Ascending aorta (tissue), 2 donors: ENCODE measurements around the gene PCDHA5. TPM values are rescaled to one million over a fixed set of nuclear protein-coding genes. Genes with fewer than 3 reads are reported as not detected.
"Not testable (repeated sequence)": the region's sequence is repeated elsewhere in the genome, so short reads cannot be mapped to it uniquely, and the experiment has no call there.

Source experiments
- DNase-seq, 2 donors: peaks; one replicate each; pipeline ENCODE4 v3.0.0-alpha.2; 2019; ENCODE audit warnings: low spot score in 2 of 2
- H3K27ac ChIP-seq, 2 donors: fragments of 200-600 bp; sonication (generic); one replicate each; pipeline ENCODE4 v1.5.1; 2016 to 2017; ENCODE audit warnings: mild to moderate bottlenecking in 1 of 2
- H3K27me3 ChIP-seq: fragments of 200-600 bp; sonication (generic); one replicate; pipeline ENCODE4 v1.5.1; 2017
- H3K36me3 ChIP-seq, 2 donors: fragments of 200-600 bp; sonication (generic); one replicate each; pipeline ENCODE4 v1.5.1; 2016
- H3K4me1 ChIP-seq, 2 donors: fragments of 200-600 bp; sonication (generic); one replicate each; pipeline ENCODE4 v1.5.1; 2016 to 2017; ENCODE audit warnings: mild to moderate bottlenecking in 1 of 2
- H3K4me3 ChIP-seq, 2 donors: fragments of 200-600 bp; sonication (generic); one replicate each; pipeline ENCODE4 v1.5.1; 2016 to 2017; ENCODE audit warnings: mild to moderate bottlenecking in 1 of 2
- H3K9me3 ChIP-seq, 2 donors: fragments of 200-600 bp; sonication (generic); one replicate each; pipeline ENCODE4 v1.5.1; 2016
- intact Hi-C: fragments of 100-400 bp; cut with DNase I; formaldehyde crosslinking; loops from one replicate; pipeline ENCODE4 v1.15.1; 2023
- total RNA-seq: library from RNA; depleted of rRNA; stranded (reverse); fragments of >200 nt; gene quantifications from one replicate; pipeline ENCODE4 v1.1.0, GENCODE V29; 2016
- TF ChIP-seq, protein P1 (sequence below), 3 experiments: fragments of 200-600 bp in 2 of 3; fragments of 450-650 bp in 1 of 3; sonication (generic) in 2 of 3; IDR thresholded peaks; one replicate each; pipeline ENCODE4 v1.5.1; 2016 to 2019; ENCODE audit warnings: antibody characterized with exemption in 3 of 3, mild to moderate bottlenecking in 1 of 3, moderate library complexity in 1 of 3

PCDHA5 gene
- total RNA-seq, 1 donor from 2014 or later, result not detected

DNA sequence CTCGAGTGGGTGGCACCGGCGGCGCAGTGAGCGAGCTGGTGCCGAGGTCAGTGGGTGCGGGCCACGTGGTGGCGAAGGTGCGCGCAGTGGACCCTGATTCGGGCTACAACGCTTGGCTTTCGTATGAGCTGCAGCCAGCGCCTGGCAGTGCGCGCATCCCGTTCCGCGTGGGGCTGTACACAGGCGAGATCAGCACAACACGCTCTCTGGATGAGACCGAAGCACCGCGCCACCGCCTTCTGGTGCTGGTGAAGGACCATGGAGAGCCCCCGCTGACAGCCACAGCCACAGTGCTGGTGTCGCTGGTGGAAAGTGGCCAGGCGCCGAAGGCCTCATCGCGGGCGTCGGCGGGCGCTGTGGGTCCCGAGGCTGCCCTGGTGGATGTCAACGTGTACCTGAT is 2.1 kb downstream of the PCDHA5 start:
- TF ChIP-seq, protein P1, sequence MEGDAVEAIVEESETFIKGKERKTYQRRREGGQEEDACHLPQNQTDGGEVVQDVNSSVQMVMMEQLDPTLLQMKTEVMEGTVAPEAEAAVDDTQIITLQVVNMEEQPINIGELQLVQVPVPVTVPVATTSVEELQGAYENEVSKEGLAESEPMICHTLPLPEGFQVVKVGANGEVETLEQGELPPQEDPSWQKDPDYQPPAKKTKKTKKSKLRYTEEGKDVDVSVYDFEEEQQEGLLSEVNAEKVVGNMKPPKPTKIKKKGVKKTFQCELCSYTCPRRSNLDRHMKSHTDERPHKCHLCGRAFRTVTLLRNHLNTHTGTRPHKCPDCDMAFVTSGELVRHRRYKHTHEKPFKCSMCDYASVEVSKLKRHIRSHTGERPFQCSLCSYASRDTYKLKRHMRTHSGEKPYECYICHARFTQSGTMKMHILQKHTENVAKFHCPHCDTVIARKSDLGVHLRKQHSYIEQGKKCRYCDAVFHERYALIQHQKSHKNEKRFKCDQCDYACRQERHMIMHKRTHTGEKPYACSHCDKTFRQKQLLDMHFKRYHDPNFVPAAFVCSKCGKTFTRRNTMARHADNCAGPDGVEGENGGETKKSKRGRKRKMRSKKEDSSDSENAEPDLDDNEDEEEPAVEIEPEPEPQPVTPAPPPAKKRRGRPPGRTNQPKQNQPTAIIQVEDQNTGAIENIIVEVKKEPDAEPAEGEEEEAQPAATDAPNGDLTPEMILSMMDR (IDR thresholded peaks at IDR 0.05), result no peak
- Histone ChIP-seq H3K9me3 (peaks cover 17 to 43% of the 10 kb centered on the region in 2 donors), H3K27me3 (no peaks in the 10 kb centered on the region)

DNA sequence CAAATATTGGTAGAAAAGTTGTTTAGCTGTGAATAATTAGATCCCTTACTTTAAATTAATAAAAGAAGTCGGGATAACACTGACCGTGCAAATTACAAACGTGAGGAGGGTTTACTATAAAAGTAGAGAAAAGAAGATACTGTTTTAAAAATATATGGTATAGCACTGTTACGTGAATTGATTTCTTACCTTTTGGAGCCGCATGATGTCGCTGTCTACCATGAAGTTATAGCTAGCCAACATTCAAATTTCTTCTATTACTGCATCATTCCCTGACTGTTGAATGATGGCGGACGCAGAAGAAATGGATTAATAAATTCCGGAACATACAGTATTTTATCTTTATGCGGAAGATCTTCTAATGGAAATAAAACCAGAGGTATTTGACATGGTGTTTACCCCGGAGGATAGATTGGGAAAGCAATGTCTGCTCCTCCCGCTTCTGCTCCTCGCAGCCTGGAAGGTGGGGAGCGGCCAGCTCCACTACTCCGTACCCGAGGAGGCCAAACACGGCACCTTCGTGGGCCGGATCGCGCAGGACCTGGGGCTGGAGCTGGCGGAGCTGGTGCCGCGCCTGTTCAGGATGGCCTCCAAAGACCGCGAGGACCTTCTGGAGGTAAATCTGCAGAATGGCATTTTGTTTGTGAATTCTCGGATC is 6.4 kb downstream of the PCDHA5 start, which contains the start of gene PCDHA6:
Gene PCDHA6, plus strand, starts transcription at position 257 of the 658 bp plus-strand sequence. Its CDS starts 132 bp downstream, at position 389.
- intact Hi-C loops, result no loop called here
- peaks cover 12 to 50% of the 10 kb centered on the region in 2 donors for H3K9me3 ChIP-seq
- peak within 1 kb of the TSS in 1 of 2 donors; percentile 22 for H3K4me3 ChIP-seq
- H3K36me3 ChIP-seq, result no peaks in the 10 kb centered on the region
- no peaks in the 10 kb centered on the region for H3K4me1 ChIP-seq
- no peaks in the 10 kb centered on the region for H3K27me3 ChIP-seq
- TF ChIP-seq, protein P1 (IDR thresholded peaks at IDR 0.05), result peak in 1 of 3 experiments; percentile 6
- DNase-seq, result no peak
- no peak within 1 kb of the TSS for H3K27ac ChIP-seq

More for the DNA sequence above, 2.1 kb downstream of the PCDHA5 start:
- Histone ChIP-seq H3K27ac (no peak overlapping the region), H3K36me3 (no peaks in the 10 kb centered on the region), H3K4me1 (no peaks in the 10 kb centered on the region), H3K4me3 (no peak overlapping the region)
- no peak for DNase-seq
- intact Hi-C loops, result no loop called here

DNA sequence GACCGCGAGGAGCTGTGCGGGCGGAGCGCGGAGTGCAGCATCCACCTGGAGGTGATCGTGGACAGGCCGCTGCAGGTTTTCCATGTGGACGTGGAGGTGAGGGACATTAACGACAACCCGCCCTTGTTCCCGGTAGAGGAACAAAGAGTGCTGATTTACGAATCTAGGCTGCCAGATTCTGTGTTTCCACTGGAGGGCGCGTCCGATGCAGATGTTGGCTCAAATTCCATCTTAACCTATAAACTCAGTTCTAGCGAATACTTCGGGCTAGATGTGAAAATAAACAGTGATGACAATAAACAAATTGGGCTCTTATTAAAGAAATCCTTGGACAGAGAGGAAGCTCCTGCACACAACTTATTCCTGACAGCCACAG is 6.9 kb downstream of the PCDHA5 start:
- Histone ChIP-seq H3K9me3 (peaks cover 9 to 54% of the 10 kb centered on the region in 2 donors), H3K4me3 (peak overlapping the region in 1 of 2 donors; percentile 22)
- TF ChIP-seq, protein P1 (IDR thresholded peaks at IDR 0.05), result no peak

DNA sequence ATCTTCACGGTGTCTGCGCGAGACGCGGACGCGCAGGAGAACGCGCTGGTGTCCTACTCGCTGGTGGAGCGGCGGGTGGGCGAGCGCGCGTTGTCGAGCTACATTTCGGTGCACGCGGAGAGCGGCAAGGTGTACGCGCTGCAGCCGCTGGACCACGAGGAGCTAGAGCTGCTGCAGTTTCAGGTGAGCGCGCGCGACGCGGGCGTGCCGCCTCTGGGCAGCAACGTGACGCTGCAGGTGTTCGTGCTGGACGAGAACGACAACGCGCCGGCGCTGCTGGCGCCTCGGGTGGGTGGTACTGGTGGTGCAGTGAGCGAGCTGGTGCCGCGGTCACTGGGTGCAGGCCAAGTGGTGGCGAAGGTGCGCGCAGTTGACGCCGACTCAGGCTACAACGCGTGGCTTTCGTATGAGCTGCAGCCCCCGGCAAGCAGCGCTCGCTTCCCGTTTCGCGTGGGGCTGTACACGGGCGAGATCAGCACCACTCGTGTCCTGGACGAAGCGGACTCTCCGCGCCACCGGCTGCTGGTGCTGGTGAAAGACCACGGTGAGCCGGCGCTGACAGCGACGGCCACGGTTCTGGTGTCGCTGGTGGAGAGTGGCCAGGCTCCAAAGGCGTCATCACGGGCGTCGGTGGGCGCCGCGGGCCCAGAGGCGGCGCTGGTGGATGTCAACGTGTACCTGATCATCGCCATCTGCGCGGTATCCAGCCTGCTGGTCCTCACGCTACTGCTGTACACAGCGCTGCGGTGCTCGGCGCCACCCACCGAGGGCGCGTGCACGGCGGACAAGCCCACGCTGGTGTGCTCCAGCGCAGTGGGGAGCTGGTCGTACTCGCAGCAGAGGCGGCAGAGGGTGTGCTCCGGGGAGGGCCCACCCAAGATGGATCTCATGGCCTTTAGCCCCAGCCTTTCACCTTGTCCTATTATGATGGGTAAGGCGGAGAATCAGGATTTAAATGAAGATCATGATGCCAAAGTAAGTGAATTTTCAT is 8.4 kb downstream of the PCDHA5 start:
- H3K4me3 ChIP-seq, DNase-seq, intact Hi-C loops, H3K27me3 ChIP-seq, H3K27ac ChIP-seq, H3K4me1 ChIP-seq, H3K36me3 ChIP-seq: not testable (repeated sequence)
- H3K9me3 ChIP-seq, result peaks cover 9 to 64% of the 10 kb centered on the region in 2 donors

More for the DNA sequence above, 6.9 kb downstream of the PCDHA5 start:
- H3K27ac ChIP-seq, result no peak overlapping the region
- H3K4me1 ChIP-seq, result no peaks in the 10 kb centered on the region
- DNase-seq, result no peak
- intact Hi-C loops, result no loop called here
- no peaks in the 10 kb centered on the region for H3K27me3 ChIP-seq
- no peaks in the 10 kb centered on the region for H3K36me3 ChIP-seq

DNA sequence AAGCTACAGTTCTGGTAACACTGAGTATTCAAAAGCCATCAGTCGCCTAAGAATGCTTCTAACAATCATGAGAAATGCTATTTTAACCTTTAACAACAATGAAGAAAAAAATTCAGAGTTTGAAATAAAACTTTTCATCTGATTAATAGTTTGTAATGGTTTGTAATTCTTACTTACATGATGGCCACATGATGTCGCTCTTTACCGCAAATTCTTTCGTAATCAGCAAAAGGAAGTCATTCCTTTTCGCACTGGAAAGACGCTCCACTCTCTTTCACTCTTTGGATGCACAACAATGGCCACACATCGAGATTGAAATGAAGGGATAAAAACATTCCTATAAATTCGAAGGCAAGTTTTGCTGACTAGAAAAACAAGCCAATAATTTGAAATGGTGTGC is 12.6 kb downstream of the PCDHA5 start, which contains the start of gene PCDHA7:
Gene PCDHA7, plus strand, starts transcription at position 277 of the 400 bp plus-strand sequence. Its CDS starts 115 bp downstream, at position 392.
- H3K4me3 ChIP-seq, result no peak within 1 kb of the TSS
- H3K4me1 ChIP-seq, result no peaks in the 10 kb centered on the region
- TF ChIP-seq, protein P1 (IDR thresholded peaks at IDR 0.05), result no peak
- H3K27me3 ChIP-seq, result no peaks in the 10 kb centered on the region
- peaks cover 11 to 61% of the 10 kb centered on the region in 2 donors for H3K9me3 ChIP-seq
- intact Hi-C loops, result no loop called here
- no peak for DNase-seq
- no peaks in the 10 kb centered on the region for H3K36me3 ChIP-seq
- H3K27ac ChIP-seq, result no peak within 1 kb of the TSS

DNA sequence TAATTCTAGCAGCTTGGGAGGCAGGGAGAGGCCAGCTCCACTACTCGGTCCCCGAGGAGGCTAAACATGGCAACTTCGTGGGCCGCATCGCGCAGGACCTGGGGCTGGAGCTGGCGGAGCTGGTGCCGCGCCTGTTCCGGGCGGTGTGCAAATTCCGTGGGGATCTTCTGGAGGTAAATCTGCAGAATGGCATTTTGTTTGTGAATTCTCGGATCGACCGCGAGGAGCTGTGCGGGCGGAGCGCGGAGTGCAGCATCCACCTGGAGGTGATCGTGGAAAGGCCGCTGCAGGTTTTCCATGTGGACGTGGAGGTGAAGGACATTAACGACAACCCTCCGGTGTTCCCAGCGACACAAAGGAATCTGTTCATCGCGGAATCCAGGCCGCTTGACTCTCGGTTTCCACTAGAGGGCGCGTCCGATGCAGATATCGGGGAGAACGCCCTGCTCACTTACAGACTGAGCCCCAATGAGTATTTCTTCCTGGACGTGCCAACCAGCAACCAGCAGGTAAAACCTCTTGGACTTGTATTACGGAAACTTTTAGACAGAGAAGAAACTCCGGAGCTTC is 13.1 kb downstream of the PCDHA5 start:
- DNase-seq, result not testable (repeated sequence)

More for the DNA sequence above, 13.1 kb downstream of the PCDHA5 start:
- intact Hi-C loops, H3K27ac ChIP-seq, H3K27me3 ChIP-seq, H3K4me1 ChIP-seq, H3K4me3 ChIP-seq, H3K36me3 ChIP-seq: not testable (repeated sequence)
- H3K9me3 ChIP-seq, result peaks cover 11 to 59% of the 10 kb centered on the region in 2 donors
